AG09309 (cell line): ENCODE measurements around the gene GNG7.

Experiments
- DNase-seq: peaks from one replicate; pipeline ENCODE4 v3.0.0-alpha.2; 2010; ENCODE audit warnings: low read depth
- H3K4me3 ChIP-seq: 2 replicates; pipeline ENCODE4 v1.5.1; 2011; ENCODE audit warnings: mild to moderate bottlenecking, low read depth, low read length, moderate library complexity; ENCODE audit not compliant: control insufficient read depth
- TF ChIP-seq, protein P1 (sequence below): IDR thresholded peaks from 2 replicates; pipeline ENCODE4 v1.5.1; 2011; ENCODE audit warnings: mild to moderate bottlenecking, low read depth, low read length, inconsistent platforms; ENCODE audit not compliant: insufficient read depth, control insufficient read depth; ENCODE audit errors: missing control alignments

GNG7 gene

DNA sequence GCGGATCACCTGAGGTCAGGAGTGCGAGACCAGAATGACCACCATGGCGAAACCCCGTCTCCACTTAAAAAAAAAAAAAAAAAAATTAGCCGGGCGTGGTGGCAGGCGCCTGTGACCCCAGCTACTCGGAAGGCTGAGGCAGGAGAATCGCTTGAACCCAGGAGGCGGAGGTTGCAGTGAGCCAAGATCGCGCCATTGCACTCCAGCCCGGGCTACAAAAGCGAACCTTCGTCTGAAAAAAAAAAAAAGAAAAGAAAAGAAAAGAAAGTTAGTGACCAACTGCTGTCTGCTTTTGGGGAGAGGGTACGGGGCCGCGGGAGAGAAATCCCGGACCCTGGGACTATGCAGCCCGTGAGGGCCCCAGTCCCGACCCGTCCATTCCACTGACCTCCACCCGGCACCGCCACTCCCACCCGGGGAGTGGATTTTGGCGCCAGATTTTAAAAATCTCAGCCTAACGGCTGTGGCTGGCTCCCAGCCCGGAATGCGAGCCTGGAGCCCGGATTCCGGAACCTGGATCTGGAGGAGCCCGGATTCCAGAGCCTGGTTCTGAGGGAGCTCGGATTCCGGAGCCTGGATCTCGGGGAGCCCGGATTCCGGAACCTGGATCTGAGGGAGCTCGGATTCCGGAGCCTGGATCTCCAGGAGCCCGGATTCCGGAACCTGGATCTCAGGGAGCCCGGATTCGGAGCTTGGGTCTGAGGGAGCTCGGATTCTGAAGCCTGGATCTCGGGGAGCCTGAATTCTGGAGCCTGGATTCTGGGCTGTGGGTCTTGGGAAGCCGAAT lies 239.7 kb downstream of the GNG7 start:
- peak overlapping the region; percentile 64 for H3K4me3 ChIP-seq
- peak; percentile 96 for DNase-seq

GRCh38 chr19:2461751-2462634 lies 240.5 kb downstream of the GNG7 start:
- TF ChIP-seq, protein P1, sequence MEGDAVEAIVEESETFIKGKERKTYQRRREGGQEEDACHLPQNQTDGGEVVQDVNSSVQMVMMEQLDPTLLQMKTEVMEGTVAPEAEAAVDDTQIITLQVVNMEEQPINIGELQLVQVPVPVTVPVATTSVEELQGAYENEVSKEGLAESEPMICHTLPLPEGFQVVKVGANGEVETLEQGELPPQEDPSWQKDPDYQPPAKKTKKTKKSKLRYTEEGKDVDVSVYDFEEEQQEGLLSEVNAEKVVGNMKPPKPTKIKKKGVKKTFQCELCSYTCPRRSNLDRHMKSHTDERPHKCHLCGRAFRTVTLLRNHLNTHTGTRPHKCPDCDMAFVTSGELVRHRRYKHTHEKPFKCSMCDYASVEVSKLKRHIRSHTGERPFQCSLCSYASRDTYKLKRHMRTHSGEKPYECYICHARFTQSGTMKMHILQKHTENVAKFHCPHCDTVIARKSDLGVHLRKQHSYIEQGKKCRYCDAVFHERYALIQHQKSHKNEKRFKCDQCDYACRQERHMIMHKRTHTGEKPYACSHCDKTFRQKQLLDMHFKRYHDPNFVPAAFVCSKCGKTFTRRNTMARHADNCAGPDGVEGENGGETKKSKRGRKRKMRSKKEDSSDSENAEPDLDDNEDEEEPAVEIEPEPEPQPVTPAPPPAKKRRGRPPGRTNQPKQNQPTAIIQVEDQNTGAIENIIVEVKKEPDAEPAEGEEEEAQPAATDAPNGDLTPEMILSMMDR: peak; percentile 25
- DNase-seq: no peak
- peak overlapping the region; percentile 64 for H3K4me3 ChIP-seq

More for the DNA sequence above, 239.7 kb downstream of the GNG7 start:
- TF ChIP-seq, protein P1: no peak
